GM12878 (cell line): ENCODE results near the gene MYO1D. TPM values are rescaled to one million over a fixed set of nuclear protein-coding genes. Genes with fewer than 3 reads are reported as not detected.

ENCODE experiments used
- ASH2L ChIP-seq: fragments of 300-600, 200-600 bp; sonication (generic); IDR thresholded peaks from 2 replicates; pipeline ENCODE4 v1.6.1; 2017; ENCODE audit warnings: low read depth, mild to moderate bottlenecking, borderline replicate concordance
- ATF7 ChIP-seq: fragments of 450-650 bp; IDR thresholded peaks from 2 replicates; pipeline ENCODE4 v1.6.1; 2016; ENCODE audit warnings: low read depth, mild to moderate bottlenecking
- E2F8 ChIP-seq: fragments of 450-650 bp; IDR thresholded peaks from 2 replicates; pipeline ENCODE4 v1.6.1; 2018; ENCODE audit warnings: mild to moderate bottlenecking, low read depth, moderate library complexity; ENCODE audit not compliant: partially characterized antibody
- JUND ChIP-seq: IDR thresholded peaks from 2 replicates; pipeline ENCODE4 v1.6.1; 2012; ENCODE audit warnings: low read depth, mild to moderate bottlenecking, low read length, improper control_type of control experiment, moderate library complexity
- PAX8 ChIP-seq: fragments of 450-650 bp; IDR thresholded peaks from 2 replicates; pipeline ENCODE4 v1.6.1; 2017; ENCODE audit warnings: mild to moderate bottlenecking, moderate library complexity
- PRDM15 ChIP-seq: fragments of 450-650 bp; formaldehyde crosslinking; IDR thresholded peaks from 2 replicates; pipeline ENCODE4 v1.4.0; 2020; ENCODE audit warnings: mild to moderate bottlenecking, moderate library complexity
- RBBP5 ChIP-seq: fragments of 200-600 bp; sonication (generic); conservative IDR thresholded peaks from 2 replicates; pipeline ENCODE4 v1.6.1; 2016
- SMC3 ChIP-seq: IDR thresholded peaks from 2 replicates; pipeline ENCODE4 v1.6.1; 2011; ENCODE audit warnings: low read length, improper control_type of control experiment, borderline replicate concordance
- STAT3 ChIP-seq: IDR thresholded peaks from 2 replicates; pipeline ENCODE4 v1.6.1; 2011; ENCODE audit warnings: low read depth, low read length, improper control_type of control experiment
- TCF12 ChIP-seq: IDR thresholded peaks from 2 replicates; pipeline ENCODE4 v1.6.1; 2011; ENCODE audit warnings: low read depth, mild to moderate bottlenecking, low read length
- YBX1 ChIP-seq: fragments of 450-650 bp; IDR thresholded peaks from 2 replicates; pipeline ENCODE4 v1.6.1; 2016; ENCODE audit warnings: antibody characterized with exemption
- ZNF207 ChIP-seq: fragments of 450-650 bp; IDR thresholded peaks from 2 replicates; pipeline ENCODE4 v1.6.1; 2014; ENCODE audit warnings: antibody characterized with exemption, mild to moderate bottlenecking, borderline replicate concordance
- polyA plus RNA-seq, 11 experiments: library from polyadenylated mRNA; depleted of rRNA in 4 of 11; unstranded in 6 of 11; stranded (reverse) in 5 of 11; fragments of >200 nt; fragmentation: Nextera tagmentation in 4 of 11; fragmentation: Illumina TruSeq in 1 of 11; extraction: Ambion mirVana in 4 of 11; extraction: Trizol in 1 of 11; gene quantifications; 1 replicate in 1 of 11; 2 replicates in 10 of 11; pipeline versions ENCODE4 v1.2.1 to v1.2.3, GENCODE V29; 2011 to 2016; ENCODE audit warnings: inconsistent platforms in 2 of 11, missing spikeins in 2 of 11, low read depth in 1 of 11
- total RNA-seq, 4 experiments: library from RNA; depleted of rRNA in 3 of 4; stranded (reverse); fragments of >200 nt in 3 of 4; fragmentation: Illumina TruSeq in 1 of 4; extraction: Trizol in 1 of 4; gene quantifications; 2 replicates each; pipeline versions ENCODE4 v1.2.1 to v1.2.3, GENCODE V29; 2013 to 2021

MYO1D gene
- total and polyA plus RNA-seq, 10 of the 15 experiments (the other 5 are each of a cell fraction or from before 2014, with no cell fraction given) = 1.8 to 37.7 (median 25.4) TPM

GRCh38 chr17:32909787-32910369 is 33.0 kb upstream of the MYO1D start (continued):
- no peak for TF ChIP-seq PRDM15 (CRISPR knock-in tag)
- no peak for TF ChIP-seq RBBP5
- TF ChIP-seq STAT3 = 0 out of 2 replicates have a peak, but pooled peaks have one; percentile 32
- TF ChIP-seq ATF7 = no peak
- no peak for TF ChIP-seq ASH2L
- peak; percentile 88 for TF ChIP-seq SMC3
- TF ChIP-seq PAX8 = no peak
- no peak for TF ChIP-seq E2F8
- TF ChIP-seq YBX1 = no peak
- TF ChIP-seq JUND = no peak
- TF ChIP-seq TCF12 = no peak
- TF ChIP-seq ZNF207 = no peak
